Upper lobe of left lung (tissue), 6 donors: Measurements from ENCODE around the gene FARP1. TPM values are rescaled to one million over a fixed set of nuclear protein-coding genes. Genes with fewer than 3 reads are reported as not detected.

Experiments used
- ATAC-seq, 2 donors: fragments of 200-7000 bp; cut with Tn5 transposase; one replicate each; pipeline ENCODE4 v1.9.1; 2022; ENCODE audit warnings: mild to moderate bottlenecking in 2 of 2, moderate library complexity in 2 of 2; ENCODE audit not compliant: low FRiP score in 2 of 2
- DNase-seq, 2 donors: peaks; one replicate each; pipeline ENCODE4 v3.0.0-alpha.2; 2019 to 2020
- H3K27ac ChIP-seq, 4 donors: fragments of 200-600 bp; sonication (generic); one replicate each; pipeline ENCODE4 v1.5.1; 2016 to 2019
- H3K27me3 ChIP-seq, 4 donors: fragments of 200-600 bp; sonication (generic); one replicate each; pipeline ENCODE4 v1.5.1; 2017 to 2019
- H3K36me3 ChIP-seq, 4 donors: fragments of 200-600 bp; sonication (generic); one replicate each; pipeline ENCODE4 v1.5.1; 2016 to 2019
- H3K4me1 ChIP-seq, 4 donors: fragments of 200-600 bp; sonication (generic); one replicate each; pipeline ENCODE4 v1.5.1; 2018 to 2019
- H3K4me3 ChIP-seq, 4 donors: fragments of 200-600 bp; sonication (generic); one replicate each; pipeline ENCODE4 v1.5.1; 2017 to 2019; ENCODE audit warnings: mild to moderate bottlenecking in 2 of 4, moderate library complexity in 1 of 4
- H3K9me3 ChIP-seq, 4 donors: fragments of 200-600 bp; sonication (generic); one replicate each; pipeline ENCODE4 v1.5.1; 2018 to 2019
- EP300 ChIP-seq, 4 donors: sonication (generic); formaldehyde crosslinking; IDR thresholded peaks; one replicate each; pipeline ENCODE4 v1.5.1; 2017; ENCODE audit warnings: antibody characterized with exemption in 4 of 4, control low read depth in 2 of 4
- POLR2A ChIP-seq, 4 donors: fragments of 450-650 bp; IDR thresholded peaks; one replicate each; pipeline ENCODE4 v1.5.1; 2016 to 2017; ENCODE audit warnings: antibody characterized with exemption in 4 of 4, mild to moderate bottlenecking in 2 of 4
- POLR2AphosphoS5 ChIP-seq, 2 donors: sonication (generic); formaldehyde crosslinking; IDR thresholded peaks; one replicate each; pipeline ENCODE4 v1.5.1; 2017; ENCODE audit warnings: antibody characterized with exemption in 2 of 2
- WGBS, 2 donors: methylation state at CpG; one replicate each; pipeline ENCODE4 v1.1.5; 2017 to 2018; 5-methylcytosine and 5-hydroxymethylcytosine counted together
- total RNA-seq, 6 donors: library from RNA; depleted of rRNA in 4 of 6; stranded (reverse); fragments of >200 nt in 4 of 6; gene quantifications; one replicate each; pipeline versions ENCODE4 v1.1.0 to v1.2.1, GENCODE V29; 2016 to 2021
- TF ChIP-seq, protein P1 (sequence below), 6 experiments: fragments of 450-650 bp in 4 of 6; fragments of 200-600 bp in 2 of 6; sonication (generic) in 2 of 6; IDR thresholded peaks; one replicate each; pipeline ENCODE4 v1.5.1; 2016 to 2019; ENCODE audit warnings: antibody characterized with exemption in 6 of 6
- donor health status: DM: no; HTN: no; CAD: no; lungs with moderate emphysema.
- donor health status: DM: no; HTN: yes; CAD: no; lungs with severe emphysema.

FARP1 gene
- total RNA-seq, 6 donors from 2014 or later = 65.7 to 111 (median 91.8) TPM

DNA sequence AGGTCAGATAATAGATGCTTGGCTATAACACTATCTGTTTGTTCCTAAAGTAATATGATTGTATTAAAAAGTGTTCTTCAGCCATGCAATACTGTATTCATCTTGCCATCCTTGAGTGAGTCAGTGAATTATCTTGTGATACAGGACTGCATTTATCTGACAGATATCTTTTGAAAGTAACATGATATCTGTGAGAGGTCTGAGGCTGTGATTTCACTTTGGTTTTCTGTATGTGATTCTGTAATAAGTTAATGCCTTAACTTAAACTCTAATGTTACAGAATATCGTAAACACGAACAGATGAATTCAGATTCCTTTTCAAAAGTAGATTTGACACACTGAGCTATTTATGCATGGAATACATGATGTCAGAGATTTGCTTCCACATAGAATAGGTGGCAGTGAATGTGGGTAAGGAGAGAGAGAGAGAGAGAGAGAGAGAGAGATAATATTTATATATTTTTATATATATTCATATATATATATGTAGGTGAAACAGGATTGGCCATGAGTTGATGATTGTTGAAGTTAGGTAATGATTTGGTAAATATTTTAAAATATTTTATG, 132.1 kb downstream of the FARP1 start:
- no peaks in the 10 kb centered on the region for H3K36me3 ChIP-seq
- WGBS, 2 donors = 89 to 93% methylated on average over 2 of the region's 2 CpGs
- no peak overlapping the region for H3K4me3 ChIP-seq
- H3K4me1 ChIP-seq = peaks cover 0 to 9% (median 7%) of the 10 kb centered on the region in 4 donors
- no peaks in the 10 kb centered on the region for H3K27me3 ChIP-seq
- no peak for ATAC-seq
- H3K27ac ChIP-seq = no peak overlapping the region
- no peak for DNase-seq
- TF ChIP-seq POLR2A (IDR thresholded peaks at IDR 0.05) (no peak), POLR2AphosphoS5 (IDR thresholded peaks at IDR 0.05) (no peak), EP300 (IDR thresholded peaks at IDR 0.05) (no peak)
- TF ChIP-seq, protein P1, sequence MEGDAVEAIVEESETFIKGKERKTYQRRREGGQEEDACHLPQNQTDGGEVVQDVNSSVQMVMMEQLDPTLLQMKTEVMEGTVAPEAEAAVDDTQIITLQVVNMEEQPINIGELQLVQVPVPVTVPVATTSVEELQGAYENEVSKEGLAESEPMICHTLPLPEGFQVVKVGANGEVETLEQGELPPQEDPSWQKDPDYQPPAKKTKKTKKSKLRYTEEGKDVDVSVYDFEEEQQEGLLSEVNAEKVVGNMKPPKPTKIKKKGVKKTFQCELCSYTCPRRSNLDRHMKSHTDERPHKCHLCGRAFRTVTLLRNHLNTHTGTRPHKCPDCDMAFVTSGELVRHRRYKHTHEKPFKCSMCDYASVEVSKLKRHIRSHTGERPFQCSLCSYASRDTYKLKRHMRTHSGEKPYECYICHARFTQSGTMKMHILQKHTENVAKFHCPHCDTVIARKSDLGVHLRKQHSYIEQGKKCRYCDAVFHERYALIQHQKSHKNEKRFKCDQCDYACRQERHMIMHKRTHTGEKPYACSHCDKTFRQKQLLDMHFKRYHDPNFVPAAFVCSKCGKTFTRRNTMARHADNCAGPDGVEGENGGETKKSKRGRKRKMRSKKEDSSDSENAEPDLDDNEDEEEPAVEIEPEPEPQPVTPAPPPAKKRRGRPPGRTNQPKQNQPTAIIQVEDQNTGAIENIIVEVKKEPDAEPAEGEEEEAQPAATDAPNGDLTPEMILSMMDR (IDR thresholded peaks at IDR 0.05) = no peak
- H3K9me3 ChIP-seq = no peaks in the 10 kb centered on the region

DNA sequence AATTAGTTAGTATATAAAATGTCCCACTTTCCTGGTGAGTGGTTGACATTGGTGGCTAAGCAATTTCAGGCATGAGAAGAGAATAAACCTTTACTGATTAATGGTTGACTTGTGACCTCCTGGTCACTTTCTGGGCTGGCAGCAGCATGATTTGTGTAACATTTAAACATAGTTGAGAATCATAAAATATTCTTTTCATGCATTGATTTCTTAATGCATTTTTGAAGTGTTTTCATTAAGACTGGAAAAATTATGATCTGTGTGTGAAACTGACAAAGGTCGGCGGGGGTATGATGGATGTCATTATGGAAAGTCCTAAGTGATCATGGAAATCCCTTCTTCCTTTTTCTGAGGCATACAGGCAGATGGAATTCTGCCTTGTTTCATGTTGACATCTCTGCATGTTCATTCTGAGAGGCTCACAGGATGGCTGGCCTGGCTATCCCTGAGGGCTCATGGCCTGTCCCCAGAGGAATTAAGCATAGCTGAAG, 132.8 kb downstream of the FARP1 start:
- H3K27me3 ChIP-seq = no peaks in the 10 kb centered on the region
- ATAC-seq = no peak
- H3K36me3 ChIP-seq = no peaks in the 10 kb centered on the region
- H3K4me3 ChIP-seq = no peak overlapping the region
- WGBS, 2 donors = 75 to 87% methylated on average over 2 of the region's 2 CpGs
- no peak for DNase-seq
- no peaks in the 10 kb centered on the region for H3K9me3 ChIP-seq
- H3K4me1 ChIP-seq = peaks cover 0 to 13% (median 8%) of the 10 kb centered on the region in 4 donors
- H3K27ac ChIP-seq = no peak overlapping the region
- TF ChIP-seq POLR2AphosphoS5 (IDR thresholded peaks at IDR 0.05) (no peak), POLR2A (IDR thresholded peaks at IDR 0.05) (no peak), EP300 (IDR thresholded peaks at IDR 0.05) (no peak)
- TF ChIP-seq, protein P1 (IDR thresholded peaks at IDR 0.05) = no peak

DNA sequence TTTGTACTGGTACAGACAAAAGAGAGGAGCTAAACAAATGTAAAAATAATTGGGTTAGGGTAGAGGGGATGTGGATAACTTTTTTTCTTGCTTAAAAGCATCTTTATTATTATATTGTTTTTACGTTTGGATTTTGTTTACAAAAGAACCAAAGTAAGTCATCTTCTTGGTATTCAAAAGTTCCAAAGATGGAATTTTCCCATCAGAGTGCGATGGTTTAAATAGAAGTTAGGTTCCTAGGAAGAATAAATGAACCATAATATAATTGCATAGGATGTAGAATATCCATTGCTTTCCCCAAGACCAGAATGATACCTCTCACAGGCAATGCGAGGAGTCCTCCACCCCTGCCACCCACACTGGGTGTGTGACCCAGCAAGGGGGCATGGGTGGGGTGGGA, 133.6 kb downstream of the FARP1 start:
- no peaks in the 10 kb centered on the region for H3K27me3 ChIP-seq
- no peak overlapping the region for H3K4me3 ChIP-seq
- H3K27ac ChIP-seq = peak overlapping the region in 1 of 4 donors; percentile 11
- ATAC-seq = no peak
- DNase-seq = no peak
- H3K36me3 ChIP-seq = no peaks in the 10 kb centered on the region
- peaks cover 0 to 13% (median 8%) of the 10 kb centered on the region in 4 donors for H3K4me1 ChIP-seq
- 75 to 82% methylated on average over 3 of the region's 3 CpGs for WGBS, 2 donors
- no peaks in the 10 kb centered on the region for H3K9me3 ChIP-seq
- TF ChIP-seq, protein P1 (IDR thresholded peaks at IDR 0.05) = no peak
- TF ChIP-seq POLR2AphosphoS5 (IDR thresholded peaks at IDR 0.05) = no peak
- TF ChIP-seq EP300 (IDR thresholded peaks at IDR 0.05) = no peak
- TF ChIP-seq POLR2A (IDR thresholded peaks at IDR 0.05) = no peak

DNA sequence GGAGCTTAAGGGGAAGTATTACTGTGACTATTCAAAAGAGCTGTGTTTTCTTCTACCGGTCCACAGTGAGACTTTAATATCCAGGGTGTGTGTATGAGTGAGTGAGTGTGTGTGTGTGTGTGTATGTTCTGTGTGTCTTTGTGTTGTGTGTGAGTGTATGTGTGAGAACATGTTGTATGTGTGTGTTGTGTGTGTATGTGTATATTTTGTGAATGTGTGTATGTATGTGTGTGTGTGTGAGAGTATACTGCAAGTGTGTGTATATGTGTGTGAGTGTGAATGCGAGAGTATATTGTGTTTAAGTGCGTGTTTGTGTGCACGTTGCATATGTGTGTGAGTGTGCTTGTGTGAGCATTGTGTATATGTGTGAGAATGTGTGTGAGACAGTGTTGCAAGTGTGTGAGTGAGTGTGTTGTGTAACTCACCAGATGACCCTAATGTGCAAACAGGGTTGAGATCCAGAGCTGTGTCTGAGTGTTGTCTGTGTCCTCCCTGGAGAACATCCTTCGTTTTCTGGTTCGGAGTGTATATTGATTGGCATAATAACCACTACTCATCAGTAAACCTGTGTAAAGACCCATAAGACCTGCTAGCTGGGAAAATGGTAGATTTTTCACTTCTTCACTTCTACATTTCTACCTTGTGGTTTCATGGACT, 135.3 kb downstream of the FARP1 start:
- ATAC-seq = no peak
- WGBS, 2 donors = 85 to 88% methylated on average over 6 of the region's 6 CpGs
- DNase-seq = no peak
- Histone ChIP-seq H3K4me3 (no peak overlapping the region), H3K36me3 (no peaks in the 10 kb centered on the region), H3K4me1 (peaks cover 0 to 13% (median 8%) of the 10 kb centered on the region in 4 donors), H3K27me3 (no peaks in the 10 kb centered on the region), H3K9me3 (no peaks in the 10 kb centered on the region), H3K27ac (no peak overlapping the region)
- TF ChIP-seq POLR2A (IDR thresholded peaks at IDR 0.05) (no peak), POLR2AphosphoS5 (IDR thresholded peaks at IDR 0.05) (no peak), EP300 (IDR thresholded peaks at IDR 0.05) (no peak)
- TF ChIP-seq, protein P1 (IDR thresholded peaks at IDR 0.05) = no peak
